GM12801 (cell line): ENCODE measurements around the gene KCNF1.

Source experiments
- CTCF ChIP-seq: IDR thresholded peaks from one replicate; pipeline ENCODE4 v1.5.1; 2011; ENCODE audit warnings: control low read depth; ENCODE audit not compliant: insufficient read length; ENCODE audit errors: extremely low read depth

Gene KCNF1

GRCh38 chr2:10913501-10914271 lies 2.0 kb downstream of the KCNF1 start:
- TF ChIP-seq CTCF, result no peak

DNA sequence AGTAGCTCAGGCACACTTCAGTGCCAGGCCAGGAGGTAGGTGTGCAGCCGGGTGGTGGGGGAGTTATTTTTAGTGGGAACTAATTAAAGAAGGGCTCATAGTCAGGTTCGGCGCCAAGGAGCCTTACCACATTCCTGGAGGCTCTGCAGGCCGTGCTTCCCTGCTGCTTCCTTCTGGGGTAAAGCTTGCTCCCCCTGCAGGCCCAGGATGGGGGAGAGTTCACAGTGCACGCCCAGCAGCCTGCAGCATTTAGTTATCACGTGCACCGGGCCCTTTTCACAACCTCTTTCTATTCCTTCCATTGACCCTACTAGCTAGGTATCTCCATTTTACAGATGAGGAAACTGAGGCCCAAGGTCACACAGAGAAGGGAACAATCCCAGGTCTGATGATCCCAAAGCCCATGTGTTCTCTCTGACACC lies 2.5 kb downstream of the KCNF1 start:
- TF ChIP-seq CTCF, result no peak

- no peak for TF ChIP-seq CTCF
Observed at GRCh38 chr2:10915236-10915635, 3.5 kb downstream of the KCNF1 start.

DNA sequence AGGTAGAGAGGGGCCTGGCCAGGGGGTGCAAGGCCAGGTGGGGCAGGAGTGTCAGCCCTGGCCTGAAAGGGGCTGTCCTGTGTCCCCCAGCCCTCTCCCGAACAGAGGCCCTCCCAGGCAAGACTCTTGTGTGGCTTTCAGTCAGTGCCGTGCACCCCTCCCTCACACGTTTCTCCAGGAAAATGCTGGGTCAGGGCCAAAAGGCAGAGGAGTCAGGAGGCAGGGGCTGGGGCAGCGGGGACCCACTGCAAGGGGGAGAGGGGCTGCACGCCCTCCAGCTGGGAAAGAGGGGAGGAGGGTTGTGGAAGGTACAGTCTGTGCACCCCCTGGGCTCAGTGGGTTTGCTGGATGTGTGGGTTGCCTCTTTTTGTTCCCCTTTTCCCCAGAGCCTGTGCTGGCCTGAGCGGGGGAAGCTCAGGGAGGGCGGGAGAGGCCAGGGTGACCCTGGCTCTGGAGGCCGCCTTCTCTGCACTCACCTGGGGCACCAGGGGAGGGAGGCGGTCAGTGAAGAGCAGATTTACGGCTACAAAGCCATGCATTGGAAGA lies 4.1 kb downstream of the KCNF1 start:
- no peak for TF ChIP-seq CTCF

DNA sequence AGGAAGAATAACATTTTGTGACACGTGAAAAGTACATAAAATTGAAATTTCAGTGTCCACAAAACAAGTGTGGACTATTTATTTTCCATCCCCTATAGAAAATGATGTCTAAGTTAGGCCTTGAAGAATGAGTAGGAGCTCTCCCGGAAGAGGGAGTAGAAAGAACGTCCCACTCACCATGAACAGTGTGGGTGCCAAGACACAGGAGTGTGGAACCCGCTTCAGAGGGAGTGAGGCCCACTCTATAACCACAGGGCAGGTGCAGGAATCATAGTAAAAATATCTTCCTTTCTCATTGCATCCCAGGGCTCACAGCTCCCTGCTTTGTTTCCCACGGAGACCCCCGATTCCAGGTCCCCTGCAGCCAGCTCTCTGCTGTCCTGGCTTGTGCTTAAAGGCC lies 5.2 kb downstream of the KCNF1 start:
- TF ChIP-seq CTCF, result no peak

DNA sequence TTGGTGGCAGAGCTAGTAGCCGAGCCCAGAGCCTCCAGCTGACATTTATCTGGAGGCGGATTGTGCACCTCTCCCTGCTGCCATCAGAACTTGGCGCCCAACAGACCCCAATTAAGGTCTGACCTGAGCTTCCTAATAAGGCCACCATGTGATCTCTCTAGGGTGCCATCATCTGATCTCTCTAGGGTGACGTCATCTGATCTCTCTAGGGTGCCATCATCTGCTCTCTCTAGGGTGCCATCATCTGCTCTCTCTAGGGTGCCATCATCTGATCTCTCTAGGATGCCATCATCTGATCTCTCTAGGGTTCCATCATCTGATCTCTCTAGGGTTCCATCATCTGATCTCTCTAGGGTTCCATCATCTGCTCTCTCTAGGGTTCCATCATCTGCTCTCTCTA lies 6.2 kb downstream of the KCNF1 start:
- no peak for TF ChIP-seq CTCF

DNA sequence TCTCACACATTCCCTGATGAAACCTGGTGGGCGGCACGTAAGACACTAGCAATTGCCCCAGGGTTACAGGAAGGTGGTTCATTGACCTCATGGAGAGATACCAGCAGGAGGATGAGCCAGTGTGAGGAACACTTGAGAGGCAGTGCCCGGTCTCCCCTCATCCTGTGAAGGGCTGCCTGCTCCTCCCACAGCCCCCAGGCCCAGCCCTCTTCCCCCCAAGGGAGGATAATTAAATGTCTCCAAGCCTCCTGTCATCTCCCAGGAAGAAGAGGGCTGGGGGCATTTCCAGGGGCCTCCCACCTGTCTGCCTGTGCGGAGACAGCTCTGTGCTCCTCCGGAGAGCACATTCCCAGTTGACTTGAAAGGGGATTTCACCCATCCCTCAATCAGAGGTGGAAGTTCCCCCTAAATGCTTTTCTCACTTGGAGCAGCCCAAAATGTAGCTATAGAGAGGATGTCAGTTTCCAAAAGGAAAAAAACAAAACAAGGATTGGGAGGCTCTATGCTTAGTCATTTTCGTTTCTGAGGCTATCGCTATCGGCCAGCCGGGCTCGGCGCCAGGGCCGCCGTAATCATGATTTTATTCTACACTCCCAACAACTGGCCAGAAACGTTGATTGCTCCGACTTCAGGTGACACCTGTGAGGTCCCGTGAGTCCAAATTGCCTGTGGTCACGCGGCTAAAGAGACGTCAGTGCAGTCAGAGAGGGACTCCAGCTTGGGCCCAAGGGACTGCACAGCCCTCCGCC lies 7.1 kb downstream of the KCNF1 start:
- TF ChIP-seq CTCF, result no peak
